Hepatocyte (in vitro differentiated cells): ENCODE data around the gene KIAA0930.

Experiments
- EZH2 ChIP-seq: fragments of 200-600 bp; sonication (generic); IDR thresholded peaks from 2 replicates; pipeline ENCODE4 v1.6.1; 2016; ENCODE audit warnings: antibody characterized with exemption, mild to moderate bottlenecking, borderline replicate concordance
- EZH2phosphoT487 ChIP-seq: fragments of 200-600 bp; sonication (generic); IDR thresholded peaks from one replicate; pipeline ENCODE4 v1.6.1; 2018; ENCODE audit warnings: antibody characterized with exemption, mild to moderate bottlenecking, low read depth, moderate library complexity; ENCODE audit not compliant: unreplicated experiment, severe bottlenecking
- TF ChIP-seq, protein P1 (sequence below): fragments of 200-600 bp; sonication (generic); IDR thresholded peaks from 2 replicates; pipeline ENCODE4 v1.5.1; 2016; ENCODE audit warnings: antibody characterized with exemption, mild to moderate bottlenecking; ENCODE audit not compliant: poor library complexity

DNA sequence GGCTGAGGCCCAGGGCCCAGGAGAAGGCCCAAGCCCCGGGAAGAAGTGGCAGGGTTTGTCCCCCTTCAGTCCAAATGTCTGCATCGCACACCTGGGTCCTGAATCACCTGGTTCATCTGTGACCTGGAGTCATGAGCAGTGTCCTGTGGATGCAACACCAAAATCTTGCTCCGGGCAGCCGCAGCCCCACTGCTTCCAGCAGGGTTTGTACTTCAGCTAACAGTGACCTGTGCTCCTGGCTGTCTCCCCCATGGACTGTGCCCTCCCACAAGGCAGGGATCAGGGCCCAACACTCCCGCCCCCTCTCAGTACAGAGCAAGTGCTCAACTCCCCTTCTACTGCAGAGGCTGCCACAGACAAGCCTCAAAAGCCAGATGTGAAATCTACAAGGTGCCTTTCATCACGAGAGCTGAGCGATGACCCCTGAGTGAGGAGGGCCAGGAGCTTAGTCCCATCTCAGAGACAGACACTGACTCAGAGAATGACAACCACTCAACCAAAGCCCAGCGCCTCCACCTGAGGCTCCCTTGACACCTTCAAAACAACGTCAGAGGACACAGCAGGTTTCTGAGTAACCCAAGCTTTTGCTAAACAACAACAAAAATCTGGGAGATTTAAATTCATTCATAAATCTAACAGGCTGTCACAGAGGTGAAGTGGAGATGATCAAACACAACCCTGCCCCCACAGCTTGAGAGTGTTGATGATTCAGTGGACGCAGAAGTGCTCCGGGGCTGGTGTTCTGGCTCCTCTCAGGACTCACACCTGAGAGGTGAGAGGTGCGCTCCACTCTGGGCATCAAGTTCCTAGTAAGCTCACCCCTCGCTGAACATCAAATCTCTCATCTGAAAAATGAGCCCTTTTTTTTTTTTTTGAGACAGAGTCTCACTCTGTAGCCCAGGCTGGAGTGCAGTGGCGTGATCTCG lies 3.4 kb downstream of the KIAA0930 start:
- TF ChIP-seq, protein P1, sequence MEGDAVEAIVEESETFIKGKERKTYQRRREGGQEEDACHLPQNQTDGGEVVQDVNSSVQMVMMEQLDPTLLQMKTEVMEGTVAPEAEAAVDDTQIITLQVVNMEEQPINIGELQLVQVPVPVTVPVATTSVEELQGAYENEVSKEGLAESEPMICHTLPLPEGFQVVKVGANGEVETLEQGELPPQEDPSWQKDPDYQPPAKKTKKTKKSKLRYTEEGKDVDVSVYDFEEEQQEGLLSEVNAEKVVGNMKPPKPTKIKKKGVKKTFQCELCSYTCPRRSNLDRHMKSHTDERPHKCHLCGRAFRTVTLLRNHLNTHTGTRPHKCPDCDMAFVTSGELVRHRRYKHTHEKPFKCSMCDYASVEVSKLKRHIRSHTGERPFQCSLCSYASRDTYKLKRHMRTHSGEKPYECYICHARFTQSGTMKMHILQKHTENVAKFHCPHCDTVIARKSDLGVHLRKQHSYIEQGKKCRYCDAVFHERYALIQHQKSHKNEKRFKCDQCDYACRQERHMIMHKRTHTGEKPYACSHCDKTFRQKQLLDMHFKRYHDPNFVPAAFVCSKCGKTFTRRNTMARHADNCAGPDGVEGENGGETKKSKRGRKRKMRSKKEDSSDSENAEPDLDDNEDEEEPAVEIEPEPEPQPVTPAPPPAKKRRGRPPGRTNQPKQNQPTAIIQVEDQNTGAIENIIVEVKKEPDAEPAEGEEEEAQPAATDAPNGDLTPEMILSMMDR, result no peak
- TF ChIP-seq EZH2 (no peak), EZH2phosphoT487 (no peak)
